GM19328 (cell line): ENCODE data around the gene PHACTR3.

Experiments used
- ATAC-seq: cut with Tn5 transposase; IDR thresholded peaks from one replicate; pipeline ENCODE4 v1.9.1; 2021; ENCODE audit warnings: mild to moderate bottlenecking, moderate library complexity; ENCODE audit not compliant: unreplicated experiment

Gene PHACTR3

DNA sequence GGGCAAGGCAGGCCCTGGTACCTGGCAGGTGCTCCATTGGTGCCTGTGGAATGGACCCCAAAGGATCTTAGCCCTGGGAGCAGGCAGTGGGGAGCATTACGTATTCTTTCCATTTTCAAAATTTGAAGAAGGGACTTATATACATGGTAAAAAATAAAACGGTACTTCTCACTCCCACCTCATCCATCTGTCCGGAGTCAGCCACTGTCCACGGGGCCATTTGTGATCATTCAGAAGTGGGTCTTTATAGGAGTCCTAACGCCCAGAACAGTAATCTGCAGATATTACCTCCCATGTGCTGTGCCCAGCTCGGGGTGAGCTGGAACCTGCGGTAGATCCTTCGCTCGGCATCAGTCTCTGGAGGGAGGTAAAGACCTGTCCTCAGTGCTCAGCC lies 218.7 kb downstream of the PHACTR3 start:
- no peak for ATAC-seq

DNA sequence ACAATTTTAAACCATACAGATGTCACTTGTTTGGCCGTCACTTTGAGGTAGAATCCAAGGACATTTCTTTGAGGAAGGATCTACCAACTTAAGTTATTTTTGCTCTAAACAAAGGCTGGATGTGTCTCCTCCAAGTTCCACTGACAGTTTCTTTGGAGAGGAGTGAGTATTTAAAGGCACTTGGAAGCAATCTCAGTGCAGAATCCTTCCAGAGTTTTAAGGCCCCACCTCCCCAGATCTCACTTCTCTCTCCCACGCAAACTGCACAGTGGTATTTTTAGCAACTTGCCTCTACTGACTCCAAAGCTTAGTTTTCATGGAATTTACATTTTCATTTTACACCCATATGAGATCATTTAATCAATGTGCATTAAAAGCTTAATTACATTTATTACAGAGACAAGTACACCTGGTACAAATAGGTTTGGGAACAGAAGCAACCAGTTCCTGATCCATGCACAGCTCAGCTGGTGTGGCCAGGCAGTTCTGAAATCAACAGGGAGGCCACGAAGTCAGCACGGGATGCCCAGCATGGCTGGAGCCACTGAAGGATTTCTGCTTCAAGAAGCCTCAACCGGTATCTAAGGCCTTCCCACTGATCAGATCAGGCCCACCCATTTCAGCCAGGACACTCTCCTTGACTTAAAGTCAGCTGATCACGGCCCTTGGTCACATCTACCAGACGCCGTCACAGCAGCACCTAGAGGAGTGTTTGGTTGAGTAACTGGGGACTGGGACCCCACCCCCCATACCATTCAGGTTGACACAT lies 219.3 kb downstream of the PHACTR3 start:
- ATAC-seq: no peak

DNA sequence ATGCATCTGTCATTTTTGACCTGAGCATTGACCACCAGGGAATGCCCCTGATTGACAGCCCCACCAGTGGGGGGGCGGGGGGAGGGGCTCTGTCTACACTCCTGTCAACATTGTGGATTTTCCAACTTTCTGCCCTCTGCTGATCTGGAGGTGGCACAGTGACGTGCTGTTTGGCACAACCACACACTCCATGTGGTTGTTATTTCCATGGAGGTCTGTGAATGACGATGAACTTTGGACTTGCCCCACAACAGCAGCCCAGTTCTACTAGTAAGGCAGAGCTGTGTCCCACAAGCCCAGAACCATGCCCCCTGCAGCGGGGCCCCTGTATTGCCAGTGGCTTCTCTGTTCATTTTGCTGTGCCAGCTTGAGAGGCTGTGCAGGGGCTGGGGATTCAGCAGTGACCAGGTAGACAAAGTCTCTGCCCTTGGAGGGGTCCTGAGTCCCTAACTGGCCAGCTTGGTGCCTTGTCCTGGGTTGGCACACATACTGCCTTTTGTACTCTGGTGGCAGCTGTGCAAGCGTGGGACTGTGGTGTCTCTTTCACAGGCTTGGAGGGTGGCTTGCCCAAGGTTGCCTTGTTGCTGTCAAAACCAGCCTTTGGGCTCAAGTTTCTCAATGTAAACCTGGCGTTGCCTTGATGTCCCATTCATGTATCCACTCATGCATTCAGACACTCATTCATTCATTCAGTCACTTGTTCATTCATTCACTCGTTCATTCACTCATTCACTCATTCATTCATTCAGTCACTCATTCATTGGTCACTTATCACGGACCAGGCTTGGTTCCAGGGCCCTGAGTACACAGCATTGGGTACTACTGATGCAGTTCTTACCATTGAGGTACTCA lies 220.6 kb downstream of the PHACTR3 start:
- no peak for ATAC-seq

DNA sequence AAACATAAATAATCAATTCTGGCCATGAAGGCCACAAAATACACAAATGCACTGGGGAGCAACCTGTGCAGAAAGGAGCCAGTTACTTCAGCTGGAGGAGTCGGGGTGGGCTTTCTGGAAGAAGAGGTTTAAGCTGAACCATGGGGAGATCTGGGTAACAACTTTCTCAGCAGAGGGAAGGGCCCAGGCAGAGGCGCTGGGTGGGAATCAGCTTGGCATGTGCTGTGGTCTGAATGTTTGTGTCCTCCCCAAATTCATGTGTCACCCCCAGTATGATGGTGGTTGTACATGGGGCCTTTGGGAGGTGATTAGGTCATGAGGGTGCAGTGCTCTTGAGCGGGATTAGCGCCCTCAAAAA lies 221.2 kb downstream of the PHACTR3 start:
- no peak for ATAC-seq

DNA sequence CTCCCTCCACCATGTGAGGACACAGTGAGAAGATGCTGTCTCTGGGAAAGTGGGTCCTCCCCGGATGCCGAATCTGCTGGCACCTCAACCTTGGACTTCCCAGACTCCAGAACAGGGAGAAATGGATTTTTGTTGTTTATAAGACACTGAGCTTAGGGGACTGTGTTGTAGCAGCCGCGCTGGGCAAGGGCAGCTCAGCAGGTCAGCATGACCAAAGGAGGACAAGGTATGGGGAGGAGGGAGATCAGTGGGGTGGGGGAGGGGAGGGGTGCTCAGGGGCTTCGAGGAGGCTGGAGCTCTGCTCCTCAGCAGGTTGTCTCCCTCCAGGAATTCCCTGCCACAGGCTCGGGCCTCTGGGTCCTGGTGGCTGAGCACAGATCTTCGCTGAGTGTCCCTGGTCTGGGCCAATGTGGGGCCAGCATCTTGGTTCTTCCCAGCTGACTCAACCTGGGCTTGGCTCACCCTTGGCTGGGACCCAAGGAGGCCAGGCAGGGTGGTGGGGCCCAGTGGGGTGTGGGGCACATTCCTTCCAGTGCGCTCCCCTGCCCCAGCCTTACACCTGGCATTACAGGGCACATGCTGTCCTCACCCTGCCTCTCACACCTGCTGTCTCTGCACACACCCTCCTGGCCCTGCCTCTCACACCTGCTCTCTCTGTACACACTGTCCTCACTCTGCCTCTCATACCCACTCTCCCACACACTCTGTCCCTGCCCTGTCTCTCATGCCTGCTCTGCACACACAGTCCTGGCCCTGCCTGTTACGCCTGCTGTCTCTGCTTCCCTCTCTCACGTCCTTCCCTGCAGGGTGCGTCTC lies 221.8 kb downstream of the PHACTR3 start:
- ATAC-seq: no peak

DNA sequence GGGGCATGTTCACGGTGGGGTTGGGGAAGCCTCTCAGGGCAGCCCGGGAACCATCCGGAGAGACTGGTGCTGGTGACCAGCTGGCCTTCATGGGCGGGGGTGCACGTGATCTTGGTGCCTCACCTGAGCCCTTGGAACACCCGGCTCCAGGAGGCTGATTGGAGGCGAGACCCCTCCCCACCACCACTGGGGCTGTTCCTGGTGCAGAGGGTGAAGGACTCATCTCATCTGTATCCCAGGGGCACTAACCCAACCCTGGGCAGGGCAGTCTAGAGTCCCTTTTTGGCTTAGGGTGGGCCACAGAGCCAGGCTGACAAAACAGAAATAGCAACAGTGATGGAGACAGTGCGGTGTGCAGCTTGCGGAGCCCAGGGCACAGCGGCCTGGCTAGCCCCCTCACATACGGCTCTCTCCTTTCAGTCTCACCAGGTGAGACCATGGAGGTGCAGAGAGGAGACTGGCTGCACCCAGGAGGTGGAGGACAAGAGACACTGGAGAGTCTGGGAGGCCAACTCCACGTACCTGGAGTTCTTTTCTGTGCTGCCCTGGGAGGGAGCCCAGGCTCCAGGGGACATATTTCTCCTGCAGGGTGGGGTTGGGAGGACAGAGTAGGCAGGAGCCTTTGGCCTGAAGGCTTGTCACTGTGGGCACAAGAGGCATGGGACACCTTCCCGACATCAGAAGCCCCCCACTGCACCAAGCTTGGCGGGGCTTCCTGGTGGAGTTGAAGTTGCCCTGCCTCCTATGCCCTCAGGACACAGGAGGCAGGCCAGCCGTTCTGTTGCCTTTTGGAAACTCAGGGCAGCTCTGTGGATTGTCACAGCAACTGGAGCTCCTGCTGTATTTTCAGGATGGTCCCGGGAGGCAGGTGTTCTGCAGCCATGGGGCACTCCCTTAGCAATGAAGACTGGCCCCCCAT lies 223.1 kb downstream of the PHACTR3 start:
- no peak for ATAC-seq

DNA sequence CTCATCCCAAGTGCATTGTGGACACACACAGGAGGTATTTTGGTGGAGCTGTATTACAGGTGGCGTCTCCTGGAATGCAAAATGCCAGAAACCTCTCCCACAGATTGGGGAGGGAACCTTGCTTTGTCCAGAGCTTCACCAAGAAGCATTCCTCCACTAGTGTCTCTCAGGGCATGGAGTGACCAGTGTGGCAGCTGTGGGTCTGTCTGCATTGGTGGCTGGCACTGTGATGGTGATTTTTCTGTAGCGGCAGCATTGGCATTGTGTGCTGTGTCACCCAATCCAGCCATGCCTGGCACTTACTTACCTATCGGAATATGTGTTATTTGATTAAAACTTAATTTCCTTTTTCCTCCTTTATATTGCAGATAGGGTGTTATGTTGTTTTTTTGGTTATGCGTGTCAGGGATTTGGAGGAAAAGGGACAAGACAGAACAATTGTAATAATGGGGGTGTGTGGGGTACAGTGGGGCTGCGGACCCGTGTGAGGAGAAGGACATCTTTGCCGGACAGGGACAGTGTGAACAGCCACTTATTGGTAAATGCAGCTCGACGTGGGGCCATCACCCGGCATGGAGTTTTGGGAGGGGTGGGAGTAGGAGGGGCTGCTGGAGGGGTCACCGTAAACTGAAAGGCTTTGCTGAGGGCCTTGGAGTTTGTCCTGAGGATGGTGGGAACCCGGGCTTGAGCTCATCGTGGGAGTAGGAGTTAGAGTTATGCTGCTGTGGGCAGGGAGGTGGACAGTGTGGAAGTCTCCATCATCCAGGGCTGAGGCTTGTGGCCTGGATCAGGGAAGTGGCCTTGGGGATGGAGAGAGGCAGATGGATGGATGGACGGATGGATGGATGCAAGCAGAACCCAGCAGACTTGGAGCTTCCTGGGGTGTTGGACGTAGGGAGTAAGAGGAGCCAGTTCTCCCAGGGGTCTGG lies 224.0 kb downstream of the PHACTR3 start:
- ATAC-seq: no peak

DNA sequence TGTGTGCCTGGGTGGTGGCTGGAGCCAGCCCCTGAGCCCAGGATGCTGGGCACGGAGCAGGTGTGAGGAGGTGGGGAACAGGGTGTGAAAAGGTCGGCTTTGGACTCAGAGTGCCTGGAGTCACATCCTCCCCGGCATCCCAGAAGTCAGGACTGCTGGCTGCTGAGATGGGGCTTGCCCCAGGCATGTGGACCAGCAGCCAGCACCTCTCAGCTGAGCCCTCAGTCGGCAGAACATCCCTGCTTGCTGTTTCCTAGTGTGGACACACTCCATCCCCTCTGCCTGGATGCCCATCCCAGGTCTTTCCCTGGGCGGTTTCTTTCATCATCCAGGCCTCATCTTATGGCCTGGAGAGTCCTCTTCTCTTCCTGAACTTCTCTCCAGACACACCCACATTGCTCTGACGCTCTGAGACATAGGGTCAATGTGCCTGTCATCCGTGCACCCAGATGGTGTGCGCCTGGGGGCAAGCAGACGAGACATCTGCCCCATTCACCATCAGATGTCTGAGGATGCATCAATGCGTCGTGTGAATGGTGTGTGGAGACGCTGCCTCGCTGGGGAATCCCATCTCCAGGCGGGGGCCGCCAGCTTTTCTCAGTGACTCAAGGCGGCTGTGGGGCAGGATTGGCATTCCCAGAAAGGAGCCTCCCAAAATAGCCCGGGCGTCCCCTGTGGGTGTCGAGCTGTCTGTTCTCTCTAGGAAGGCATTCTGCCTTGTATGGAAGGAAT lies 224.9 kb downstream of the PHACTR3 start:
- ATAC-seq: no peak

DNA sequence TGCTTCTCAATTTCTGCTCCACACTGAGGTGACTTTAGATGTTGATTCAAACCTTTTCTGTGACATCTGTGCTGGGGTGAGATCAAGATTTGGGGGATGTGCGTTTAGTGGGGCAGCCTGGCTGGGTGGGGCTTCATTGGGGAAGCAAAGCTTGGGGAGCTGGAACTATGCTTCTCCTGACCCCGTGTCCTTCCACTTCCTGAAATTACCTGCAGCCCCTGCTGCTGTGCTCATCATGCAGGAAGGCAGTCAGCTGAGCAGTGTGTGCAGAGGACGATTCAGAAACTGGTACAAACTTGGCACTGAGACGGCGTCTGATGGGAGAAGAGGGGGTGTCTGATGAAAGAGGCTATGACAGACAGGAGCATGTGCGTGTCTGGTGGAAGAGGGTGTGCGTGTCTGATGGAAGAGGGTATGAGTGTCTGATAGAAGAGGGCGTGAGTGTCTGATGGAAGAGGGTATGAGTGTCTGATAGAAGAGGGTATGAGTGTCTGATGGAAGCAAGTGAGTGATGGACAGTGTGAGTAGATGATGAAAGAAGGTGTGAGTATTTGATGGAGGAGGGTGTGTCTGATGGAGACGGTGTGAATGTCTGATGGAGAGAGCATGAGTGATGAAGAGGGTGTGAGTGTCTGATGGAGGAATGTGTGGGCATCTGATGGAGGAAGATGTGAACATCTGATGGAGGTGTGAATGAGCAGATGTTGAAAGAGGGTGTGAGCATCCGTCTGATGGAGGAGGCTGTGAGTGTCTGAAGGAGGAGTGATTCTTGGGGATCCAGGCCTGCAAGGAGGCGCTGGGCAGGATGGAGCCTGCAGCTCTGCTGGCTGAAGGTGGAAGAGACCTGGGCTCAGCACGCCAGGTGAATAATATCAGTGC lies 225.7 kb downstream of the PHACTR3 start:
- ATAC-seq: no peak

DNA sequence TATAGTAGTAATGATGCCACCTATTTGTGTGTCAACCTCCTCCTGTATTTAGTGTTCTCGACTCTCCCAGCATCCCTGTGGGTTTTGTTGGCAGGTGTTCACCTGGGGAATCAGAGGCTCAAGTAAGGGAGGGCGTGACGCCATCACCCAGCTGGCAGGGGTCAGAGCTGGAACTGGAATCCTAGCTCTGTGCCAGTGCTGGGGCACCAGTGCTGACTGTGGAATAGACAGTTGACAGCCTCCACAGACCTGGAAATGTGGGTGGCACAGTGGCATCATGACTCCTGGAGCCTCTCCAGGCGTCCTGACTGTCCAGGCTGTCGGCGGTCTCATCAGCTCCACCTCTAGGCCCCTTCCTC lies 226.3 kb downstream of the PHACTR3 start:
- no peak for ATAC-seq

DNA sequence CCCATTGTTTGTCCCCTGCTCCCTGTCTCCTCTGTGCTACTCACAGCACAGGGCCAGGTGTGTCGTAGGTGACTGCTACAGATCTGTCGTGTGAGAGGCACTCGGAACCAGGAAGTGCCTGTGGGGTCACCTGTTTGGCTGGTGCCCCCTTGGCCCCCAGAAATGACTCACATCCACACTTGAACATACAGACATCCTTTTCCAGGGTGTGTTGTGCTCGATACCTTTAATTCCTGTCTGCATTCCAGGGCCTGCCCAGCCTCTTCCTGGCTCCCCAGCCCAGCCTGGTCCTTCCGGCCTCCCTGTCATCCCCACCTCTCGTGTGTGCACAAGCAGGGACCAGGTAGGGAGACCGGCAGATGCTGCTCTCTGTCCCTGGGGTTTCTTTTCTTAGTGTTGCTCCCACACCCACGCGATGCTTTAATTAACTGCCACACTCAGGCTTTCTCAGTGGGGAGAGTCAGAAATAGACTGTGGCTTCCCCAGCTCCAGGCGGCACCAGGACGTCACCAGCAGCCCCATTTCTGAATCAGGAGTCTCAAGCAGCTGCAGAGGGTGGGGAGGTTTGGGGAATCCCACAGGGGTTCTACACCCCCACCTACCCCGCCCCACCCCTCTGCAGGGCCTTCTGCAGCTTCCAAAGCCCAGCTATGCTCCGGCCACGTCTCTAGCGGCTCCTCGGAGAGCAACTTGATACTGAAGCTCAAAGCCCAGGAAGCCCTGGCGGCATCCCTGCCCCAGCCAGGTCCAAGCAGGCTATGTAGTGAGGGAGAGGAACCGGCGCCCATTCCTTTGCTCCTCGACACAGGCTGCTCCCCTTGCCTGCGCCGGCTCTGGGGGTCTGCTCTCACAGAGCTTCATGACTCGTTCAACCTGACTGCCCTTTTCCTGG lies 226.9 kb downstream of the PHACTR3 start:
- no peak for ATAC-seq

DNA sequence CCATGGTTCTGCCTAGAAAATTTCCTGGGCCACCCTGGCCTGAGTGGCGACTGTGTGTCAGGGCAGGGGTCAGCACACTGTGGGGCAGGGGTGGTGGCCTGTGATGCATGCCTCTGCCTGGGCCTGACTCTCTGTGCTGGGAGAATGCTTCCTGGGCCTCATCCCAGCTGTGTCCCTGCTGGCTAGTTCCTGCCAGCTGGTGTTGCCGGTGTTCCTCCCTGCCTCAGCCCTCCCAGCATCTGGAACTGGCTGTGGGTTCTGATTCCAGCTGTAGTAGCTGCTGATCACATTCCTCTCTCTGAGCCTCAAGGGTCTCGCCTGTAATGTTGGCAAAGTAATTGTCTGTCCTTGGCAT lies 227.6 kb downstream of the PHACTR3 start:
- ATAC-seq: no peak

DNA sequence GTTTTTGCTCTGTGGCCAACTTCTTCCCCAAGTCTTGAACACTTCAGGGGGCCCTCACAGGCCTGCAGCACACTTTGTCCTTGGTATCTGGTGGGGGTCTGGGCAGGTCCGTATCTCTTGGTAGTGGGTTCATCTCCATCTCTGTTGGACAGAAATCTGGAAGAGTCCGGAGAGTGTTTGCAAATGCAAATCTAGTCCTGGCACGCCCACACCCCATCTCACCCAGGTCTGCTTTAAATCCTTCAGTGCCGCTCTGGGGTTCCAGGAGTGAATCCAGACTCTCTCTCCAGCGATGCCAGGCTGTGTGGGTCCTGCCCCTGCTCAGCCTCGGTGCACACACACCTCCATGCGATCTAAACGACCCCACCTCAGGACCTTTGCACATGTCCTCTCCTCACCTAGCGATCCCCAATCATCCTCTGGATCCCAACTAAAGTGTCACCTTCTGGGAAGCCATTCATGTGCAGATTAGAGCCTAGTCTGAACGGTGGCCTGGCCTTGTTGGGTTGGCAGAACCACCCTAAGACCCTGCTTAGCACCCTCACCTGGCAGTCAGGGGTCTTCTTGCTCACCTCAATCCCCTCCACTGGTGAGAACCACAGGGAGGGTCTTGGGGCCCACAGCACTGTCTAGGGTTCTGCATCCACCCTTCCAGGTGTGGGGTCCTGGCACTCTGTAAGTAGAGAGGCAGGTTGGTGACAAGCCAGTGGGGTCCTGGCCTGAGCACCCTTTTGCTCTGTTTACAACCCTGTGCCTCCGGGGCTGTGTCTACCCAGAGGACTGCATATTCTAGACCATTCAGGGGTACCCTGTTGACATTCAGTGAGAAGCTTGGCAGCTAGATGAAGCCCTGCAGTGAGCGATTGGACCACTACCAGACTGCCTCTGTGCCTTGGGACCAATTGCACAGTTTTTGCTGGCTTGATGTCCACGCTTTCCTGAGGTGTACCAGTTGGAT lies 228.3 kb downstream of the PHACTR3 start:
- ATAC-seq: no peak

DNA sequence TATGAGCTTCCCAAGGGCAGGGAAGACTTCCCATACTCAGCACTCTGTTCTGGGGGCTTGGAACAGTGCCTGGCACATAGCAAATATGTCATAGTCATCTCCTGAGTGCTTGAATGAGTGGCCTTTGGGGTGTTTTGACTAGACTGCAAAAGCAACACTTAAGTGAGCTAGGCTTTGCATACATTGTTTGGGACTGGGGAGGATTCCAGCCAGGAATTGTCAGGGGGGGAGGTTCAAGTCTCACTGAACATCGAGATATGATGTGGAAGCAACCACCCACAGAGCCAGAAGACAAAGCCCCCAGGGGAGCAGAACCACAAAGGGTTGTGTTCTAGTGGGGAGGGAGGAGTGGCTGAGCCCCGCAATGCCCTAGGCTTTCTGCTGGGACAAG lies 230.7 kb downstream of the PHACTR3 start:
- no peak for ATAC-seq

DNA sequence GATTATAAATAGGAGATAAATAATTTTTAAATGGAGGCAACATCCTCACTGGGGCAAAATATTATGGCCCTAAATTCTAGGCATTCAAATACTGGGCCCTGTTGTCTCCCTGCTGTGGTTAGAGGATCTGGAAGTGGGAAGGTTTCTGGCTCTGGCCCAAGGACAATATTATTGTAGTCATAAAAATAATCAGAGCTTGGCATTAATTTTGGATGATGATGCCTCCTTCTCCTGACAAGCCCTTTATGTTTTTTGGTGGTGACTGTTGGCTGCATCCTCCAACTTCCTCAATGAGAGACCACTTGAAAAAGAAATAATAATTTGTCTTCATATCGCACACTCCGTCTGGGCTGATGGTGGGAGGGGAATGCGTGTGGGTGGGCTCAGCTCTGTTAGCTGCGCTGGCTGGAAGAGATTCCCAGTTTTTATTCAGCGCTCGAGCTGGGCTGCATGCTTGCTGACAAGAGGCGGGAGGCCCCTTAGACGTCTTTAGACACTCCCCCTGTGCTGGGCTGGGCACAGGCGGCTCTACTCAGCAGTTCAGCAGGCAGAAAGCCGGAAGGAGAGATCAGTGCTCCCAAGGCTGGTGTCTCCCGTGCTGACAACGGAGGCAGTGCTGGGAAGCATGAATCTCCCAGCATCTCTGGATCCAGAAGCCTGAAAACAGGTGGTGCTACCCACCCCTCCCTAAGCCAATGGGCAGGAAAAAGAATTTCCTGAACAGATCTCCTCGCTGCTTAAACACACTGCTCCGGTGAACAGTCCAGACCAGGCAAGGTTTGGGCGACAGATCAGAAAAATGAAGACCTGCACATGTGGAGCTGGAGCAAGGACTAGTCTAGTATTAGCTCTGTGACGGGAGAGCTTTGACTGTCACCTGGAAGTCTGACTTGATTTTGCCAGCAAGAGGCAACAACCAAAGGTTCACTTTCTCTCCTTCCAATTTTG lies 231.4 kb downstream of the PHACTR3 start:
- ATAC-seq: no peak
